ENCODE measurements around the gene NR2F2.

DNA sequence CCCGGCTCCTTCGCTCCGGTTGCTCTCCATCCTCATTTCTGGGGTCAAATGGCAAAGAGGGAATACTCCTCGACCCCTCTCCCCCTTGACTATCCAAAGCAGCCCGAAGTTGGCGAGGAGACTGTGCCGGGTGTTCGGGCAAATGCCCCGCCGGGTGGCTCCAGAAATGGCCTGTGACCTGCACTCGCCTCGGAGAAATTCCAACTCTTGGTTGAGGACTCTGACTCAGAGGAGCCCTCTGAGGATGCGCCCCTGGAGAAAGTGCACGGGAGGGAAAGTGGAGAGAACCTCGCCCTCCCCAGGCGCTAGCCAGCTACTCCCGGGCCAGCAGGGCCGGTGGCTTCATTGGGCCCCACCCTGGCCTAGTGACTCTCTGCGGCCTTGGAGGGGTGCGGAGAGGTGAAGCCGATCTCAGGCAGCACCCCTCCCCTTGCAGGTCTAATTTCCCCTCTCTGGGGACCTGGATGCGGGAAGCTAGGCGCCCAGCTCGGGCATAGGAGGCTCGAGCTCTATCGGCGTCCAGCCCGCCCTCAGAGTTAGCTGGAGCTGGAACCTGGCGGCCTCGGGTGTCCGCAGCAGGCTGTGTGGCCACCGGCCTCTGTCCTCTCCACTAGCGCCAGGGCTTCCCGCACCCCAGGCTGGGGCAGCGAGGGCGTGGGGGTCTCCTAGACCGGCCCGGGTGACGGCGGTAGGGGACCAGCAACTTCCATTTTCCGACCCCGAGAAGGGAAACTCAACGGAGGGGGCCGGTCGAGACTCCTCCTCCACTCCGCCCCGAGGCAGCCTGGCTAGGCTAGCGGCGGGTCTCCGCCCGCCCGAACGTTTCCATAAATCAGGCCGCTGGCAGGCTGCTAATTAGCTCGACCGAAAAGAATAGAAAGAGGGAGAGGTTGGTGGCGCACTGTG is 29.4 kb downstream of the NR2F2 start:
- TF ChIP-seq, protein P1, sequence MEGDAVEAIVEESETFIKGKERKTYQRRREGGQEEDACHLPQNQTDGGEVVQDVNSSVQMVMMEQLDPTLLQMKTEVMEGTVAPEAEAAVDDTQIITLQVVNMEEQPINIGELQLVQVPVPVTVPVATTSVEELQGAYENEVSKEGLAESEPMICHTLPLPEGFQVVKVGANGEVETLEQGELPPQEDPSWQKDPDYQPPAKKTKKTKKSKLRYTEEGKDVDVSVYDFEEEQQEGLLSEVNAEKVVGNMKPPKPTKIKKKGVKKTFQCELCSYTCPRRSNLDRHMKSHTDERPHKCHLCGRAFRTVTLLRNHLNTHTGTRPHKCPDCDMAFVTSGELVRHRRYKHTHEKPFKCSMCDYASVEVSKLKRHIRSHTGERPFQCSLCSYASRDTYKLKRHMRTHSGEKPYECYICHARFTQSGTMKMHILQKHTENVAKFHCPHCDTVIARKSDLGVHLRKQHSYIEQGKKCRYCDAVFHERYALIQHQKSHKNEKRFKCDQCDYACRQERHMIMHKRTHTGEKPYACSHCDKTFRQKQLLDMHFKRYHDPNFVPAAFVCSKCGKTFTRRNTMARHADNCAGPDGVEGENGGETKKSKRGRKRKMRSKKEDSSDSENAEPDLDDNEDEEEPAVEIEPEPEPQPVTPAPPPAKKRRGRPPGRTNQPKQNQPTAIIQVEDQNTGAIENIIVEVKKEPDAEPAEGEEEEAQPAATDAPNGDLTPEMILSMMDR (IDR thresholded peaks at IDR 0.05; ENCODE audit: poor library complexity, severe bottlenecking), result no peak
- no peak for TF ChIP-seq POLR2AphosphoS5 (IDR thresholded peaks at IDR 0.05)
- TF ChIP-seq RAD21 (conservative IDR thresholded peaks at IDR 0.05), result no peak
- peak; percentile 67 for TF ChIP-seq EZH2 (IDR thresholded peaks at IDR 0.05; ENCODE audit: borderline replicate concordance, insufficient read depth, low read length, poor library complexity, severe bottlenecking)
- TF ChIP-seq TAF1 (IDR thresholded peaks at IDR 0.05; ENCODE audit: low read depth), result no peak
- TF ChIP-seq, protein P2, sequence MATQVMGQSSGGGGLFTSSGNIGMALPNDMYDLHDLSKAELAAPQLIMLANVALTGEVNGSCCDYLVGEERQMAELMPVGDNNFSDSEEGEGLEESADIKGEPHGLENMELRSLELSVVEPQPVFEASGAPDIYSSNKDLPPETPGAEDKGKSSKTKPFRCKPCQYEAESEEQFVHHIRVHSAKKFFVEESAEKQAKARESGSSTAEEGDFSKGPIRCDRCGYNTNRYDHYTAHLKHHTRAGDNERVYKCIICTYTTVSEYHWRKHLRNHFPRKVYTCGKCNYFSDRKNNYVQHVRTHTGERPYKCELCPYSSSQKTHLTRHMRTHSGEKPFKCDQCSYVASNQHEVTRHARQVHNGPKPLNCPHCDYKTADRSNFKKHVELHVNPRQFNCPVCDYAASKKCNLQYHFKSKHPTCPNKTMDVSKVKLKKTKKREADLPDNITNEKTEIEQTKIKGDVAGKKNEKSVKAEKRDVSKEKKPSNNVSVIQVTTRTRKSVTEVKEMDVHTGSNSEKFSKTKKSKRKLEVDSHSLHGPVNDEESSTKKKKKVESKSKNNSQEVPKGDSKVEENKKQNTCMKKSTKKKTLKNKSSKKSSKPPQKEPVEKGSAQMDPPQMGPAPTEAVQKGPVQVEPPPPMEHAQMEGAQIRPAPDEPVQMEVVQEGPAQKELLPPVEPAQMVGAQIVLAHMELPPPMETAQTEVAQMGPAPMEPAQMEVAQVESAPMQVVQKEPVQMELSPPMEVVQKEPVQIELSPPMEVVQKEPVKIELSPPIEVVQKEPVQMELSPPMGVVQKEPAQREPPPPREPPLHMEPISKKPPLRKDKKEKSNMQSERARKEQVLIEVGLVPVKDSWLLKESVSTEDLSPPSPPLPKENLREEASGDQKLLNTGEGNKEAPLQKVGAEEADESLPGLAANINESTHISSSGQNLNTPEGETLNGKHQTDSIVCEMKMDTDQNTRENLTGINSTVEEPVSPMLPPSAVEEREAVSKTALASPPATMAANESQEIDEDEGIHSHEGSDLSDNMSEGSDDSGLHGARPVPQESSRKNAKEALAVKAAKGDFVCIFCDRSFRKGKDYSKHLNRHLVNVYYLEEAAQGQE (IDR thresholded peaks at IDR 0.05; ENCODE audit: borderline replicate concordance), result no peak
- no peak for TF ChIP-seq EP300 (conservative IDR thresholded peaks at IDR 0.05; ENCODE audit: poor library complexity, severe bottlenecking)
- no peak for TF ChIP-seq SMC3 (conservative IDR thresholded peaks at IDR 0.05; ENCODE audit: poor library complexity)

Measured in neural cell (in vitro differentiated cells).